SK-N-SH treated with all-trans-retinoic acid at 6 μM for 48 hours (cell line): ENCODE data around the gene PCSK5.
"Not testable (repeated sequence)": the region's sequence is repeated elsewhere in the genome, so short reads cannot be mapped to it uniquely, and the experiment has no call there.

Experiments used
- CSRNP3 ChIP-seq: fragments of 250-450 bp; sonication (Bioruptor Pico); IDR thresholded peaks from 2 replicates; pipeline ENCODE4 v1.5.1; 2021; ENCODE audit warnings: mild to moderate bottlenecking, moderate library complexity
- ZFP30 ChIP-seq: fragments of 450-650 bp; formaldehyde crosslinking; IDR thresholded peaks from 2 replicates; pipeline ENCODE4 v1.5.0; 2022; ENCODE audit warnings: mild to moderate bottlenecking, moderate library complexity

DNA sequence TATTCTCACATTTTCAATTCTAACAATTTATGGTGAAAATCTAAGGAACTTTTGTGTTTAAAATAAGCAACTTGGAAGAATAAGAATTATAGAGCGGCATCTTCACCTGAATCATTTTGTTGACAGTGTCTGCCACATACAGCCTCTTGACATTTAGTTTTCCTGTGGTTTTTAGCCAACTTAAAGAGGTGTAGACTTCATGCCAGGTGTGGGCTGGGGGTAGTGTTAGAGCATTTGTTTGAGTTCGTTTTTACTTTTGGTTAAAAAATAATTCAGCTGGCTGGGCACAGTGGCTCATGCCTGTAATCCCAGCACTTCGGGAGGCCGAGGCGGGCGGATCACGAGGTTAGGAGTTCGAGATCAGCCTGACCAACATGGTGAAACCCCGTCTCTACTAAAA is 72.8 kb downstream of the PCSK5 start:
- not testable (repeated sequence) for TF ChIP-seq ZFP30 (CRISPR knock-in tag); CSRNP3
